Medulla oblongata (tissue), 1 donor: Measurements from ENCODE around the gene SLC24A3.

Experiments
- DNase-seq: peaks from one replicate; pipeline ENCODE4 v3.0.0-alpha.2; 2015; ENCODE audit errors: extremely low spot score

The SLC24A3 gene

DNA sequence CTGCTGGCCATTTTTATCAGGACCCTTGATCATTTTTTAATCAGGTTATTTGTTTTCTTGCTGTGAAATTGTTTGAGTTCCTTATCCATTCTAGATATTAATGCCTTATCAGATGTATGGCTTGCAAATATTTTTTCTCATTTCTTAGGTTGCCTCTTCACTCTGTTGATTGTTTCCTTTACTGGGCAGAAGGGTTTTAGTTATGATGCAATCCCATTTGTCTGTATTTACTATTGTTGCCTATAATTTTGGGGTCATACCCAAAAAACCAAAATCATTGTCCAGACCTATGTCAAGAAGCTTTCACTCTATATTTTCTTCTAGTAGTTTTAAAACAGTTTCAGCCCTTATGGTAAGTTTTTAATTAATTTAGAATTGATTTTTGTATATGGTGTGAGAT is 172.5 kb downstream of the SLC24A3 start:
- DNase-seq: no peak

DNA sequence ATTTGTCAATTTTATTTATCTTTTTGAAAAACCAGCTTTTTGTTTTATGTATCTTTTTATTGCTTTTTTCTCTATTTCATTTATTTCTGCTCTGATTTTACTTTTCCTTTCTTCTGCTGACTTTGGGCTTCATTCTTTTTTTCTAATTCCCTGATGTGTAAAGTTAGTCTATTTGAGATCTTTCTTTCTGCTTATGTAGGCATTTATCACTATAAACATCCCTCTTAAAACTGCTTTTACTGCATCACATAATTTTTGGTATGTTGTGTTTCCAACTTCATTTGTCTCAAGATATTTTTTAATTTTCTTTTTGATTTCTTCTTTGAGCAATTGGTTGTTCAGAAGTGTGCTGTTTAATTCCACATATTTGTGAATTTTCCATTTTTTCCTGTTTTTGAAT is 174.8 kb downstream of the SLC24A3 start:
- DNase-seq: no peak

DNA sequence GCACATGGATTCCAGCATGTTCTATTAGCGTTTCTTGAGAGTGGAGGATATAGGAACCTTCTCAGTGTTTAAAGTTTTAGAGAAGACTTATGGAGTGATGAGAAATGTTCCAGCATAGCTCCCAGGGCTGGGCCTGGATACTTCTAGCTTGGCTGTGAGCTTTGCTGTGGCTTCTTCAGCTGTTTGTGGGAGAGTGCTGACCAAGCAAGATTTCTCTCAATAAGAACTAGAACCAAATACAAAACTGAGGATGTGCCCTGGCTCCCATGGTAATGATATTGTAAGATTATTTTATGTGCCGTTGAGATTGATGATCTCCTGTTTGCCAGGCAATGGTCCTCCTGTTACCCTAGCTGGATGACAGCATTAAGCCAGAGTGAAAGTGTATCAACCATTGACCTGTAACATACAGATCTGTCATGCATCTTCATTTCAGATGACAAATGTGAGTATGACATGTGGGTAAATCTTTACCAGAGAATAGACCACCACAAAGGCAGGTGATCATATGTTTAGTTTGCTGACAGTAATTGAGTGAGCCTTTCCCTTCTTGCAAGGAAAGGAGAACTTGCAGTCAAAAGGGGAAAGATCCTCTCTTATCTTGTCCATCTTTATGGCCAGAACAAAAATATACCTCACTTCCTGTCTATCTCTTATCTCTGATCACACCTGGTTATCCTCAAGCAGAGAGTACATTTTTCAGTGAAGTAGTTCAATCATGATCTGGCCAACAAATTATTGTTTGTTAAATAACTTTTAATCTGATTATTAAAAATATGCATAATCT is 180.1 kb downstream of the SLC24A3 start:
- DNase-seq: no peak

DNA sequence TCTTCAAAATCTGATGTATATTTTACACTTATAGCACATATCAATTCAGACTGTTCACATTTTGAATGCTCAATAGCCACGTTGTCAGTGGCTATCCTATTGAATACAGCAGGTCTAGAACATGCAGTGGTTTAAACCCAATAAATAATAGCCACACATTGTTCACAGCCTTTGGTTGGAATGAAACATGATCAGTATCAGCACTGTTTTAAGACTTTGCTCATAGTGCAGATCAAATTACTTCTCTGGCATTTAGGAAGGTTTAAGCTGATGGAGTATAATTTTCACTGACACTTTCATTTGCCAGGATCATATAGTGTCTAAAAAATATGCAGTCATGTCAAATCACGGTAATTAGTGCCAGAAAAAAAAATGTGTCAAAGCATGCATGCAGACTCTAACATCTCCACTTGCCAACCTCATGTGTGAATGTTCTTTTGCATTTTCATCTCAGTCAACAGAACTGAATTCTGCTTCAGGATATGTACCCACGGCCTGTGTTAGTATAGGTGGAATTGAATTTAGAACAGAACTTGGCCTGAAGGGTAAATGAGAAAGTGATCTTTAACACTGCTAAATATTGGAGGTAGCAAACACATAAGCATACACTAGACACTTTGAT is 184.1 kb downstream of the SLC24A3 start:
- no peak for DNase-seq

DNA sequence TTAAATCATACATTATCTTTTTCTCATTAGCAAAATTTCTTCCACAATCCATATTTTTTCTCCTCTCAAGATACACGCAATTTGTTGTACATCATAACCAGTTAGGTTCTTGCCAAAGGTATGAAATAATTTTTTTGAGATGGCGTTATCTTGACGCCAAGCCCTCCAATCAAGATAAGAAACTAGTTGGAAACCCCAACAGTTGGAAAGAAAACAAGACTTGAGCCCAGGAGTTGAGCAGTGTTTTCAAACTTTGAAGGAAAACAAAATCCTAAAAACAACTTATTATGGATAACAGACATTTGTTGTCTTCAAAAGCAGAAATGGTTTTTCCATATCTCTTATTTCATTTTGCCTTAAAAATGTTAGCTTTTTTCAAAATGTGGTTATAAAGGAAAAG is 184.8 kb downstream of the SLC24A3 start:
- no peak for DNase-seq

DNA sequence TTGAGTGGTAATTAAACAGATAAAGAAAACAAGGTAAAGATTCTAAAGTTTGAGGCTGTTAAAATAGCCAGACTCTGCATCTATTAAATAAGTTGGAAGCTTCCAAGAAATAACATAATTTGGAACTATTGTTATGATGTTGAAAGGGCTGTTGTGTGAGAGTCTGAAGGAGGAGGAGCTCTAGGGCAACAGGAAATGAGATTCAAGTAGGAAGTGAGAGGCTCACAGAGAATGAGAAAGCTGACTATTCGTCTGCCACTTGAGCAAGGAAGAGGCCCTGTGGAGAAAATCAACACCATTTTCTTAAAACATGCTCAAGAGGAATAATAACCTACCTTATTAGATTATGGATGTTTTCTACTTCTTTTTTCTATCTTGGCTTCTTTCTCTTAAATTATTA is 185.2 kb downstream of the SLC24A3 start:
- no peak for DNase-seq

DNA sequence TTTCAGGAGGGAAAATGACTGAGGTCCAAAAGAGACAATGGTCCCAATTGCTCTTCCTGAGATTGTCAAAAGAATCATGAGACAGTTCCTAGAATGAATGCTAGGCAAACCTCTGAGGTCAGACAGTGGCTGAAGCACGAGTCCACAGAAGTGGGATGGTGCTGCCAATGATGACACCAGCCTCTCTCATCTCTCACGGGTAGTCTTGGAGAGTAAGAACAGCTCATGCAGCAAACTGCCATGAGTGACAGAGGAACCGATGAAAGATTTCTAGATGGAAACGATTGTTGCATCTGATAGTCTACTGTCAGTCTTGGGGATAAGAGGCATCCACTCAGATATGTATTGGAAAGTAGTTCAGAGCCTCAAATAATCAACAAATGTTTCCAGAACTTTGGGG is 188.7 kb downstream of the SLC24A3 start:
- no peak for DNase-seq

DNA sequence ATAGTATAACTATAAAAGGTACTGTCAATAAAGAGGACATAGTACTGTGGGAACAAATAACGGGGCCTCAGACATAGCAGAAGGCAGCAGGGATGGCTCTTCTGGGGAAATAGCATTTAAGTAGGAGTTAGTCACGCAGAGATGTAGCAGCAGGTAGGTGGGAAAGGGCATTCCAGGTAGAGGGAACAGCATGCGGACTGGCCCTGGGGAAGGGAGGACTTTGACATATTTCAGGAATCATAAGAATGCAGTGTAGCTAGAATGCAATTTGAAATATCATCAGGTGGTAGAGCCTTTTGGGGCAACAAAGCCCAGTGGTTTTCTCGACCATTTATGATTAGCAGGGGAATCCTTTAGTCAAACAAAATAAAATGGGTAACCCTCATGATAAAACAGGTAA is 191.1 kb downstream of the SLC24A3 start:
- no peak for DNase-seq

DNA sequence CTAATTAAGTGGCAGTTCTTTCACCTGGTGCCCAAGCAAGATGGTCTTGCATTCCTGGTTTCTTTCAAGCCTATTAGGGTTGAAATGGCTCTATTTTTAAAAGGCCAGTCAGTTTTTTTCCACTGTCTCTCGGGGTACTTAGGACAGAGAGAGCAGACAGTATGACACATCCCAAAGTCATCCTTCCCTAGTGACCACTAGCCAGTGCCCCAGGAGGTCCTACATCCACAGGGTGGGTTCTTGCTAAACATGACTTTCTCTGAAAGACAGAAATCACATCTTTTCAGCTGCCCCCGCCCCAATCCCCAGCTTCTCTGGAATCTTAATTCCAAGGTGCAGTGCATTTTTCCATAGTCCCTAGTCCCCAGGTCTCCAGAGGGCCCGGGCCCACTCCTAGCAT is 192.4 kb downstream of the SLC24A3 start:
- DNase-seq: no peak

DNA sequence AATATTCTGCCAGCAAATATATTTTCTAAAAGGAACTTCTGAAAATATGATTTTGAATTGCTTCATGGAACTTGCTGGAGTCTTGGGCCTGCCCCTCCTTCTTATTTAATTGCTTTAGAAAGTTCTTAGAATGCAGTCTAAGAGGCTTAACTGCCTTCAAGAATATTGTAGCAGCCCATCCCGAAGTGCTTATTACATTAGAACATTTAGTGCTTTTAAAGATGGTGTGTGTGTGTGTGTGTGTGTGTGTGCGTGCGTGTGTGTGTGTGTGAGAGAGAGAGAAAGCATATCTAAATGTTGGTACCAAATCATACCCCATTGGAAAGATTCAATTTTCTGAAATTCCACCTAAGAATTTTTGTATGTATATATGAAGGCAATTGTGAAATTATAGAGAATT is 193.5 kb downstream of the SLC24A3 start:
- DNase-seq: no peak

DNA sequence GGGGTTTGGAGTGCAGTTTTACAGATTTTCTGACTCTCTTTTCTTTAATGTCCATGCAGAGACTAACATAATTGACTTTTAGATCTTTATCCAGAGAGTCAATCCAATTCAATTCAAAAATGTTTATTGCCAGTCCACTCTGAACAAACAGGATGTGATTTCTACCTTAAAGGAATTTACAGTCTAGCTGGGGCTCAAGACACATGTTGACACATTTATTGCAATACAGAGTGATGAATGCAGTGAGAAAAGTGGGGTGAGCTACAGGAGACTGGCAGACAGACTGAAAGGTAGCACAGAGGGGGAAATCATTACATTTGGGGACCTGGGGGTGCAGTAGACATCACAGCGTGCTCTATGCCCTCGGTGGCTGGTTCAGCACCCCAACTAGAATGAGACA is 193.9 kb downstream of the SLC24A3 start:
- no peak for DNase-seq

DNA sequence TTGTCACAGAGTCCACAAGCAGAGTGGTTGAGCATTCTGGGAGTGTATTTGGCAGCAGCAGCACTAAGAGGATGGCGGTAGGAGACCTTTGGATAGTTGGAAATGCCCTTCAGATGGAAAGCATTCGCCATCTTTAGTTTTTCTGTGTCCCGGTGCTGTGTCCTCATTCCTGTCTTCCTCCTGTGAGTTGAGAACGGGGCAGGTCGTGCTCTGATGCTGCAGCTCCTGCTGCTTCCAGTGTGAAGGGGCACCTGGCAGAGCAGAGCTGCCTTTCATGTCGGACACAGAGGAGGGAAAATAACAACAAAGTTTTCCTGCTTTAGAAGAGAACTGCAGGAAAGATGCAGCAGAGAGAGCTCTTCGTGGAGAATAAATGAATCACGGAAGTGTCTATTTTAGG is 194.8 kb downstream of the SLC24A3 start:
- DNase-seq: no peak

DNA sequence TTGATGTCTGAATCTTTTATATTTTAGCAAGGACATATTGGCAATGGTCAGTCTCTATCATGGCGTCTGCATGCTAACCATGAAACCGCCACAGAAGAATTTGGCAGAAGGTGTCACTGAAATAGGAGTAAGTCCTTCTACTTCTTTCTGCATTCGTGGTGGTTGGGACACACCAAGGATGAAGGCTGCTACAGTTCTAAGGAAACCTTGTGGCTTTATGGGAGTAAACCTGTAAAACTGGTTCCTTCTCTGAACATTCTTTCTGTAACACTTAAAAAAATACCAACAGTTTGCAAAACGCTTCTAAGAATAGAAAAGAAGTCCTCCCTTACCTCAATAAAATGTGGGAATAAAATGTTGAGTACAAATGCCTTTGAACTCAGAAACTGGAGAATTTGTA is 195.3 kb downstream of the SLC24A3 start:
- no peak for DNase-seq

DNA sequence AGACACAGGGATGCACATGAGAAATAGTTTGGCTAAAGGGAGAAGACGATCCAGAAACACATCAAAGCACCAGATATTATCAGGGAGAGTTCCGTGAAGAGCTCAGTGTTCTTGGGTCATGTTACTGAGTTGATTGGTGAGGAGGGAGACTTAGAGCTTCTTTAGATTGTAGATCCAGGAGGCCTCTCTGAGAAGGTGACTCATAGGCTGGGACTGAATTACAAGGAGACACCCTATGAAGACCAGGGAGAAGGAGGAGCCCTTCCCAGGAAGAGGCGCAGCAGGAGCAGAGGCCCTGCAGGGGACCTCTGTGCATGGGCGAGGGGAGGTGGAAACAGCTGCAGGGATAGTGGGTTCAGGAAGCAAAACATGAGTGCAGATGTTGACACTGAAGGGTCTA is 196.5 kb downstream of the SLC24A3 start:
- DNase-seq: no peak

DNA sequence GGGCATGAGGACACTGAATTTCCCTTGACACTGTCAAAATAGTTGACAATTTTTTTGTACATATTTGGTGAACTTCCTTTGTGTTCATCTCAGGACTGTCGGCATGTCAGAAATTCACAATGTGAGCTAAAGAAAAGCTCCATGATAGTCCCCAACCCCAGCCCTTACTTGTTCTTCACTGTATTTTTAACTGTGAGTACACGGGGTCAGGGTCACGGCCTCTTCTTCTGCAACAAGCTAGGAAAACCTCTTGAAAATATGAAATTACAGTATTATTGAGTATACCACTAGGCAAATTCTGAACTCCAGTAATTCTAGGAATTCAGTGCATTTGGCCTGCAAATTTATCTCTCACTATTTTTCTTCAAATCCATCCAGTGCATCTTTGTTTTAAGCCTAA is 199.4 kb downstream of the SLC24A3 start:
- DNase-seq: no peak

DNA sequence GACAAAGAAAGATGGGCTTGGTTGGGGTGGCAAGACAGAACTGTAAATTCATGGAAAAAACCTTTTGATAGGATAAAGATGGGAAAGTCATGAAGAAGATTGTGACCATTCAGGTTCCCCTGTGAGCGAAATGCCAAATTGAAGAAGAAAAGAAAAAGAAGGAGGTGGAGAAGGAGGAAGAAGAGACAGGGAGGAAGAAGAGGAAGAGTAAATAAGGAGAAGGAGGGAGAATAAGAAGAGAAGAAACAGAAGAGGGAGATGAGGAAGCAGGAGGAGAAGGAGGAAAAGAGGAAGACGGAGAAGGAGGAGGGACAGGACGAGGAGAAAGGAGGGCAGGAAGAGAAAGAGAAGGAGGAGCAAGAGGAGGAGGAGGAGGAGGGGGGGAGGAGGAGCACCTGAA is 199.8 kb downstream of the SLC24A3 start:
- DNase-seq: no peak

DNA sequence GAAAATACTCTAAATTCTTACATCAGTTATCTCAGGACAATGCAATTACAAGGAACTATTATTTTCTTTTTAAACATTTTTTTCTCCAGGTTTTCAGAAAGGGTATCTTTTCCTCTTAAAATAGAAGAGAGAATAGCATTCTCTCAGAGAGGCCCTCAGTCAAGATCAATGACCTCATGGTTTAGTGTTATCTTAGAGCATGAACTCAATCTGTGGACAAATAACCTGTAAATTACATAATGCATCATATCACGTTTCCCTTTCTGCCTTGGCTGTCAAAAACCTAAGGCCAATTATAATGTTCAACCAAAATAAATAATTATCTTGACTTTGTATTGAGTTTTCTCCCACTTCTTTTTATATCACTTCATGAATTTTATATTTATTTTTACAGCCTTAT is 202.2 kb downstream of the SLC24A3 start:
- no peak for DNase-seq

DNA sequence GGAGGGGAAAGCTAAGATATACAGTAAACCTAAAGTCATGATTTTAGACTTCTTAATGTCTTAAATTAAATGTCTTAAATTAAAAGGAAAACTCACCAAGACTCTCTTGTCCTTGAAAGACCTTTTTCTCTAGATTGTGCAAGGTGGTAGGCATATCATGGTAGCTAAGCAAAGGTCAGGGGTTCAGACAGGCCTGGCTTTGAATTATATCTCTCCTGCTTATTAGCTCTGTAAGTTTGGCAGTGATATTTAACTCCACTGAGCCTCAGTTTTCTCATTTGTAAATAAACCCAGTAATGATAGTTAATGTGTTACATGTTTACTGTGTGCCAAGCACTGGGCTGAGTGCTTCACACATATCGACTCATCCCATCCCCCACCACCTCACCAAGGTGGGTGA is 203.3 kb downstream of the SLC24A3 start:
- no peak for DNase-seq

DNA sequence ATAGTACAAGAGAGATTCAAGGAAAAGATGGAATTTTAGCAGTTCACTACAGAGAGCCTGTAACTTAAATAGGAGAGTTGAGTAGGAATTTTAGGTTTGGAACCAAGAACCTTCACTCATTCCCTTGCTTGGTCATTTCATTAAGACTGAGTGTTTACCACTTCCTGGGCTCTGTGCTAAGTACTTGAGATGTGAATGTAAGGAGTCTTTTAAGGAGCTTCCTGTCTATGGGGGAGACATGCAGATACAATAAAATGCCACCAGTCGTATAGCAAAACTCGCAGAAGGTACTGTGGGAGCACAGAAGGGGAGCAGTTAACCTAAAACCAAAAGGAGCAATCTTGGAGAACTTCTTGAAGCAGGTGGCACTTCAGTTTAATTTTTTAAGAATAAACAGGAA is 204.2 kb downstream of the SLC24A3 start:
- no peak for DNase-seq

DNA sequence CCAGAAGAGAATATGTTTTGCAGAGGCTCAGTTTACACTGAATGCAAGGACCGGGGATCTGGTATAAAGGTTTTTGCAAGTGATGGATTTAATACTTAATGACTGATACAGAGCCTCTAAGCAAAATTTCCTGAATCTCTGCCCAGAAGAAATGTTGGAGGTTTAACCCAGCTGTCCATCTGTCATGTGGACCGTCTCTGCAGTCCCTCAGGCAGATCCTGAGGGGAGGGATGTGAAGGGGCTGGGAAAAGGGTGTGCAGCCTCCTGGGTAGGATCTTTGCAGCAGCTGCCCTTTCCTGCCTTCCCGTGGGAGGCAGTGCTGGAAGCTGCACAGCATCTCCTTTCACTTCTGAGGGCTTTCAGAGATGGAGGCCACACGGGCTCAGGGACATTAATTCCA is 207.0 kb downstream of the SLC24A3 start:
- DNase-seq: no peak

DNA sequence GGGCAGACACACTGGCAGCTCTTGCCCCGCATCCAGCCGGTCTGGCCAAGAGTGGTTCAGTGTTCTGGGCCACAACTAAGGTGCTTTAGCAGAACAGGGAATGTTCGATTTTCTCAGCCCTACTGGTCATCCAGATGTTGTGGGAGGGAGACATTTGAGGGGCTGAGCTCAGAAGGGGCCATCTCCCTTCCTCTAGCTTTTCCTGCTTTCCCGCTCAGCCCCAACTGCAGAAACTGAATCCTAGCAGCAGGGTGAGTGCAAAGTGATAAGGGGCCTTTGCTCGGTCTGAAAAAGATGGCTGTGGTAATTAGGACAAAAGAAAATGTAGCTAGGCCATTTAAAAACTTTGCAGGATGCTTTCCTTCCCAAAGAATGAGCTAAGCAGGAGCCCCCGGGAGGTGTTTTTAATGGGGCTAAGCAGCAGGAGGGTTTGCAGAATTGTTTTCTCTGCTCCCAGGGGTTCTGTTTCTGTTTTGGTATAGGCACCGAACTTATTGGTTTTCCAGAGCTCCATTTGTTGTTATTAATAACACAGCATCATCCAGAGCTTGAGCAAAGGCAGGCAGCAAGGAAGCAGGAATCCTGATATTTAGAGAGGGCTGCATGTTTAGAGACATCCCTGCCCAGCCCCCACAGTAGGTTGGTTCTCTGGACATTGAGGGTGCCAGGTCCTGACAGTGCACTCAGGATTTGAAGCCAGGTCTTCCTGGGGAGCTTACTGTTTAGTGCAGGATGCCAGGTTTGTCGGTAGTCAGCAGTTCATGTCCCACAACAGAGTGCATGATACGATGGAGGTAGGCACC is 210.9 kb downstream of the SLC24A3 start:
- no peak for DNase-seq

DNA sequence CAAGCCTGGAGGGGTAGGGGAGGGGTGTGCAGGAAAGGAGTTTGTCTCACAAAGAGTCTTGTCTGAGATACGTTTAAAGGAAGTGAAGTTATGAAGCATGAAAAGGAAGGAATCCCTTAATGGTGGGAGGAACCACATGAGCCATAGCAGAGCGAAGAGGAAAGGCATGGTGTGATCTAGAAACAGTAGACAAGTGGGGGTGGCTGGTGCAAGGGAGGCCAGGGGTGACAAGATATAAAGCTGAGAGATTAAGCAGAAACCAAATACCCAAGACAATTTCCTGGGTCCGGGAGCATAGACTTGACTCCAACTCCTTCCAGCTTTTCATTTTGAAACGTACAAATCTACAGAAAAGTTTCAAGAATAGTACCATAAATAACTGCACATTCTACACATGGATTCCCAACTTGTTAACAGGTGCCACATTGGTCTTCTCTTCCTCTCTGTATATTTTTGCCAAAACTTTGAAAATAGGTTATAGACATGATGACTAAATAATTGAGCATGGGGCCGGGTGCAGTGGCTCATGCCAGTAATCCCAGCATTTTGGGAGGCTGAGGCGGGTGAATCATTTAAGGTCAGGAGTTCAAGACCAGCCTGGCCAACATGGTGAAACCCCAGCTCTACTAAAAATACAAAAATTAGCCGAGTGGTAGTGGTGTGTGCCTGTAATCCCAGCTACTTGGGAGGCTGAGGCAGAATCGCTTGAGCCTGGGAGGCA is 211.6 kb downstream of the SLC24A3 start:
- DNase-seq: no peak
